Ramos (cell line): Measurements from ENCODE around the gene TPH2.

Experiments used
- in situ Hi-C: fragments of 300-500 bp; cut with MboI; formaldehyde crosslinking; loops from one replicate; pipeline ENCODE4 v1.14.3; 2022; ENCODE audit warnings: low sequenced_read_pairs; ENCODE audit not compliant: unreplicated experiment

The TPH2 gene

DNA sequence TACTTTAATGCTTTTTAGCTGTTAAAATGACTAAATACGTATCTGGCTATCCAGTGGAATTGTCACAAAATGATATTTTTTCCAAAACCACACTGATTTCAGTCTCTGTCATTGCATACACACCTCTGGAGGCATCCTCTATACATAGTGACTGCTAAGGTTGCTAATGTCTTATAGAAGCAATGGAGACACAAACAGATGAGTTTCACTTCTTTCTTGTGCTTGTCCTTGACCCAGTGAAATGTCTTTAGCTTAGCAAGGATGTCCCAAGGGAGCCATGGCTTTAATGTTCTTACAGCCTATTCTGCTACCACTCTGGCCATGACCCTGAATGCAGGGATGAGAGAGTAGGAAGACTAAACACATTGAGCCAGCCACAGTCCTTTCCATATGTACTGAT is 90.3 kb downstream of the TPH2 start:
- in situ Hi-C loops: no loop called here

DNA sequence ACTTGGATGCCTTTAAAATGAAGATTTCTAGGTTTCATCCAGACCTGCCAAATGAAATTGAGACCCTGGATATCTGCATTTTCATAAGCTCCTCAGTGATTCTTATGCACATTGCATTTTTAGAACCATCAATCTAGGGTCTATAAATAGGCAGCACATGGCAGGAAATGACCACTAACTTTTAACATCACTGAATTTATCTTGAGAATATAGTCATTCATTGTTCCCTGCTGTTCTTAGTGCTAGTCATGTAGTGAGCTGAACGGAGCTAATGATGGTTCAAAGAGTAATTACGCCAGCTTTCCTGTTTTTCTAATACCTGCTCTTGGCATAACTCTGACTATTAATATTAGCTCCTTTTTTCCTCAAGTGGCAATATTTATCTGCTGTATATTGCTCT is 91.6 kb downstream of the TPH2 start:
- in situ Hi-C loops: no loop called here

DNA sequence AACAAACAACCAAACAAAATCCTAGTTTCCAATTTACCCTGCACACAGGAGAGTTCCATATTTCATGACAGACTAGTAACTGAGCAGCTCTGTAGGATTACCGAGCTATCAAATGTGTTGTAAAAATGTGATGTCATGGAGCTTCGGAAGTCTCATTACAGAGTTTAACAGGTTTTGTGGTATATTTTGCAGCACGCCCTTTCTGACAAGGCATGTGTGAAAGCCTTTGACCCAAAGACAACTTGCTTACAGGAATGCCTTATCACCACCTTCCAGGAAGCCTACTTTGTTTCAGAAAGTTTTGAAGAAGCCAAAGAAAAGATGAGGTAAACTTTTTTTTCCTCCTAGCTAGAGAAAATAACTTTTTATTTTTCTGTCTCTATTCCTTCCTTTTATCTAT is 92.4 kb downstream of the TPH2 start:
- in situ Hi-C loops: no loop called here

DNA sequence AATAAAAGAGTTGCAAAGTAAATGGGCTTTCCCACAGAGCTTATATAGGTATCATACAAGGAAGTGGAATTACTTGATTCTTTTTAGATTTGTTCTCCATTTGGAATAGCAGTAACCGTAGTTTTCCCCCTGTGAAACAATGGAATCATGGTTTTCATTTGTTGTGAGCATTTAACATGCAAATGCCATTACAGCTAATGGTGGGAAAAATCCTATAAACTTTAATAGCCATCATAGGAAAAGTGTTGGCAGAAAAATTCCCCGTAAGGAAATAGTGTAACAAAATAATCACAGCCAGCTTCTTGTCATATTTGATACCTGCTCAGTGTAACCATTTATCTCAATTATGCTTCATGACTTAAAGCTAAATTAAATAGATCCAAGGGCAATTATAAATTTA is 95.3 kb downstream of the TPH2 start:
- in situ Hi-C loops: no loop called here

DNA sequence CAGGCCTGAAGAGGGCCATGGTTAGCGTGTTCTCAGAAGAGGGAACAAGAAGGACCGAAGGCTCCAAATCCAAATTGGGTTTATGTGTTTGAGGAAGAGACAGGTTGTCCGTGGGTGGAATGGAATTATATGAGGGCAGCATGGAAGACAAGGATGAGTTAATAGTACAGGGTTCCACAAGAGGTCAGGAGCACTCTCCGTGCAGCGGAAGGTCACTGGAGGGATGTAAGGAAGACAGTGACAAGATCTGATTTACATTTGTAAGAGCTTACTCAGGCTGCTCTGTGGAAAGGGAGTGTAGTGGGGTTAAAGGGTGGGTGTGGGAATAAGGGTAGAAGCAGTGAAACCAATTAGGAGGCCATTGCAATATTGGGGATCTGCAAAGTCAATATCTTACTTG is 97.0 kb downstream of the TPH2 start:
- in situ Hi-C loops: no loop called here

DNA sequence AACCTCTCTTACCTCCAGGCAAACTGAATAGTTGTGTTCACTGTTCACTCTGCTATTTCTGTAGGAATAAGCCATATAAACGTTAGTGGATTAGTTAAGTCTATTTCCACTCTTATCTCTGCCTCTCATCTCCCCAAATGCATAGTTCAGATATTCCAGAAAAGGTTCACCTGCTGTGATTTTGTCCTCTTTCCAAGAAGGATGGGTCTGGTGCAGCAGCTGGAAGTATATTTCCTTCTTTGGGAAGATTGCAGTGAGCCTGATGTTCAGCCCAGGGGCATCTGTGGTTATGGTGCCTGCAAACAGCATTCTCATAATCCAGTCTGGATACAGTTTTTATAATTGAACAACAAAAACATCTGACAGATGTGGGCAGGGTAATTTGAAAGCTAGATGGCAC is 97.7 kb downstream of the TPH2 start:
- in situ Hi-C loops: no loop called here

DNA sequence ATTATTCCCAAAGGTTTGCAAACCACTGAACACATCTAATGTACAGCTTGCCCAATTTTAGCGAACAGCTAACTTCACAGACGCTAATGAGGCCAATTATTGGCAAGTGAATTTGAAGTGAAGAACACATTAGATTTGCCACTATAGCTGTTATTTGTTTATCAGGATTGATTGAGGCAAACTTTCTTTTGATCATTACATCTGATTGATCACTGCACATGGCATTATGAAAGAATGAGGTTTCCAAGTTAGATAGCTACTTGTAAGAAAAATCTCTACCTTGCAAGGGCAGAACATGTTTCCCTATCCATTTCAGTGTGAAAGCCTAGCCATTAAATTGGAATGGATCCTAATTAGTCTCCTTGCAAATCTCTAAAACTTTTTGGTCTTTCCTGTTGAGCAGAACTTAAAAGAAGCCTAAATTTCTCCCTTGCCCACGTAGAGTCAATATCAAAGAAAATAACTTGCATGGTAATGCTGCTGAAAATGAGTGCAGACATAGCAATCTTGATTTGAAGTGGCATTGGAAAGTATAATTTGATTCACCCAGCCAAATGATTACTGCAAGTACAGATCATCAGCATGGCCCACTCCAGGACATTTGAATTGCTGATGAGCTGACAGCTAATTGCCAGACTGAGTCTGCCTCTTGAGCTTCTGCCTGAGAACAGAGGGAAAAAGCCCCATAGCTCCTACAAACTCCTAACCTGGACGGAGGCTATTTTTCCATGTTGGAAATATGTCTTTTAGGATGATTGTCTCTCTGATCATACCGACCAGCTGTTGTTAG is 98.6 kb downstream of the TPH2 start:
- in situ Hi-C loops: no loop called here

DNA sequence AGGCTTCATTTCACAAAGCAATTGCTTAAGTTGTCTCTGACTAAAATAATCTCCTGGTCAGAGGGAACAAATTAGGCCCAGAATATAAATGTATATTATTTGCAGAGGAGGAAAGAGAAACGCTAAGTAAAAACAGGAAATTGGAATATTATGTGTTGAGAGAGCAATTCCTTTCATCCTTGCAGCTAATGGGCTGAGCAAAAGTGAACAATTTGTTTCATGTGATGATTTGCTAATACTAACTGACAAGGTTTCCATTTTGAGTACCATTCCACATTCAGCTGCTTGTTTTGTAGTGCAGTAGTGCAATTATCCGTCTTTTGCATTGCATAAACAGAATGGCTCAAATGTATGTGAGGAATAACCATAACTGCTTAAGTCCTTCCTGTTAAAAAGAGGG is 103.2 kb downstream of the TPH2 start:
- in situ Hi-C loops: no loop called here

DNA sequence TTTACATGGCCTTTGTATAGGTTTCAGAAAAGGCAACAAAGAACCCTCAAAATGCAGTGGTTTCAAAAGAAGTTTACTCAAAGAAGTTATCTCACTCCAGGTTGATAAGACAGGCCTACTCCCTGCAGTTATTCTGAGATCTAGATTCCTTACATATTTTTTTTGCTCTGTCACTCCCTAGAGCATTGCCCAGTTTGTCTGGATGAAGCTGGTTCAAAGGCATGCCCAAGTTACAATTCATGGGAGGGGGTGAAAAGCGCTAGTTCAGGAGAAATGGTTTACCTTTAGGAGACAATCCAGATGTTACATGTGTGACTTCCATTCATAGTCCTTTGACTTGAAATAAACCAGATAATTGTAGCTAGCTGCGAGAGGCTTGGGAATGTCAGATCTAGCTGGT is 115.0 kb downstream of the TPH2 start:
- in situ Hi-C loops: no loop called here

DNA sequence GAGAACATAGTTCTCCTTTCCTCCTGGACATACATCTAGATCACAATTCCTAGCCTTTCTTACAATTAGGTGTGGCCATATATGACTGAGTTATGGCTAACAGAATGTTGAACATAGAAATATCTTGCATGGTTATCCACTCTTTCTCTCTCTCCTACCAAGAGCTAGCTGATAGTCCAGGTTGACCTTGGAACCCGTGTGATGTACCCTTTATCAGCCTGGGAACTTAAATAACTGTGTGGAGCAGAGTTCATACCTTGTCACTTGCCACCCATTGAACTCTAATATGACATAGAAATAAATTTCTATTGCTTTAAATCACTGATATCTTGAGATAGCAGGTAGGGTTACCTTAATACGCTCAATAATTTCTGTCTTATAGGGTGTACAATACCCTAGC is 115.9 kb downstream of the TPH2 start:
- in situ Hi-C loops: no loop called here

DNA sequence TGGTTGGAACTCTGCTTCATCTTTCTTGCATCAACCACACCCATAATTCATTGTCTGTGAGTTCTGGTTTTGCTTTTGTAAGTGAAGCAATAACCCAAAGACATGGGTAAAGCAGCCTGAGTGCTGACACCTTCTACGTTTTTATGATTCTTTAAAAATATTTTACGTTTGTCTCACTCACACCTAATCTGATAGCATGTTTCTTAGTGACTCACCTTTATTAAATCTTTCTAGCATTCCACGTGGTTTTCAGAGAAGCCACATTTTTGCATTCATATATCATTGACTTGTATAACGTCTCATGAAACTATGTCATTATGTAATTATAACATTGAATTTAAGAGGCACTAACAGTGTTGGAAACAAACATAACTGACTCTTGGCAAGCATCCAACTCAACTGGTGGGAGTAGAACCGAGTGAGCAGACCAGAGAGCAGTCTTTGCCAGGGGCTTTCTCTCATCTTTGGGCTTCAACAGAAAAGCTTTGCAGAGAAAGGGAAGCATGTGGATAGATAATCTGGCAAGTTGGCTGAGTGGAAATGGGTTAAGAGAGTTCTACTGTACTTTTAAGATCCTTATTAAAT is 118.8 kb downstream of the TPH2 start:
- in situ Hi-C loops: no loop called here

DNA sequence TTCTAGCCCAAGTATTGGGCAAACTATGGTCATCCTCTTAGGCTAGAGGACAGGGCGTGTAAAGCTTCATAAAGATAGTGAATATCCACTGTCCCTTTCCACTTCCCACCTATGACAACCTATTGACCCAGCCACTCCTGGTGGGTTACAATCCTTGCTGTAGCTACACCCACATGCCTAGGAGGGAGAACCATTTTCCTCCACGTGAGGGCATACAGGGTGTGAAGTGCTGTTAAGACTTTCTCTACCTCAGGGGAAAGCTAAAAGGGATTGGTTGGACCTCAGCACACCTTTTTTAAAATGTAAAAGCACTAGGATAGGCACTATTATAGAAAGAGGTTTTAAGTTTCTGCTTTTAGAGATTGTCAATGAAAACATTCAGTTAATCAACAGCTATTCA is 124.4 kb downstream of the TPH2 start:
- in situ Hi-C loops: no loop called here

DNA sequence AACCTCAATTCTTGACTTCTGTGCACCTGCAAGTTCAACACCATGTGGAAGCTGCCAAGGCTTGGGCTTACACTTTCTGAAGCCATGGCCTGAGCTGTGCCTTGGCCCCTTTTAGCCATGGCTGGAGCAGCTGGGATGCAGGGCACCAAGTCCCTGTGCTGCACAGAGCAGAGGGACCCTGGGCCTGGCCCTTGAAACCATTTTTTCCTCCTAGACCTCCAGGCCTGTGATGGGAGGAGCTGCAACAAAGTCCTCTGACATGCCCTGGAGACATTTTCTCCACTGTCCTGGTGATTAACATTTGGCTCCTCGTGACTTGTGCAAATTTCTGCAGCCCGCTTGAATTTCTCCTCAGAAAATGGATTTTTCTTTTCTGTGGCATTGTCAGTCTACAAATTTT is 132.4 kb downstream of the TPH2 start:
- in situ Hi-C loops: no loop called here

DNA sequence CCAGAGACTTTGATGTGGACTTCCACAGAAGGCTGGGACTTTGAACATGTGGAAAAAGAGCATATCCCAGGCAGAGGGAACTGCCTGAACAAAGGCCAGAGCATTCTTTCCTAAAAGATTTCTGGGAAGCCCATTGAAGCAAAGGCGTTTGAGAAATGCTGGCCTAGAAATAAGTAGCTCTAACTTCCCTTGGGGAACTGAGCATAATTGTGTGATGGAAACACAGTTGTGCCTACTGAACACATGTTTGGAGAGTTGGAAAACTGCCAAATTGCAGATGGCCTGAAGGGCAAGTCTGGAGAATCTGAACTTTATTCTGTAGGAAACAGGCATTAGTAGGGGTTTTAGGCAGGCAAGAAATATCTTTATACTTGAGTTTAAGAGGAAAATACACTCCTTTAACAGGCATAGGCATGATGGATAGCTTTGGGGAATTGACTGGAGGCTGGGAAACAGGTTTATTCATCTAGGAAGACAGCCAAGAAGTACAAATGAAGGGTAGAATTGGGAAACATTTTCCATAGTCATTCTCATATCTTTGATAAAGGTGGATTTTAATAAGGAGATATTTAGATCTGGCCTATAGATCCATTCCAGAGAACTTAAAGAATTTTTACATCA is 134.1 kb downstream of the TPH2 start:
- in situ Hi-C loops: no loop called here

DNA sequence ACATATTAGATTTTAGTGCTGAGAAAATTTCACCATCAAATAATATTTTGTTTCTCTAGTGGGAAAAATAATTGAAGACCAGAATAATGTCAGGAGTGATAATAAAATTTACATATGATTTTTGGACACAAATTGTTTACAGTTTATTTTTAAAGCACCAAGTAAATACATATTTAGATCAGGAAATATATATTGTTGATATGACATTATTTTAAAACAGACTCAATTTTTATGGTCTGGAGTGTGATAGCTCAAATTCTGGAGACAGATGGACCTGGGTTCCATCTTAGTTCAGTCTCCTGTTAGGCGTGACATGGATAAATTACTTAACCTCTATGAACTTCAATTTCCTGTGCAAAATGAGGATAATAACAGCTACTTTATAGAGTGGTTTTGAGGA is 135.4 kb downstream of the TPH2 start:
- in situ Hi-C loops: no loop called here

DNA sequence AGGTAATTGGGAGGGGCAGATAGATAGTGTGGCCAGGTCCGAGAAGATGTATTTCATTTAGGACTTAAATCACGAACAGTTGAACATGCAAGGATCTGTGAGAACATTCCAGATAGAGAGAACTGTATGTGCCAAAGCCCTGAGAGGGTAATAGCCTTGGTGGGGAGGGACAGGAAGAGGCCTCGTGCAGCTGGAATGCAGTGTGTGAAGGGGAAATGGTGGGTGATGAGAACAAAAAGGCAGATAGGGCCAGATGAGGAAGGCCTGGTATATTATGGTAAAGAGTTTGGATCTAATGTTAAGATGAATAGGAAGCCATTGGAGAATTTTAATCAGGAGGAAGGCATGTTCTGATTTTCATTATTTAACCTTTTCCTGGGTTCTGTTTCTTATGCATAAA is 136.3 kb downstream of the TPH2 start:
- in situ Hi-C loops: no loop called here

DNA sequence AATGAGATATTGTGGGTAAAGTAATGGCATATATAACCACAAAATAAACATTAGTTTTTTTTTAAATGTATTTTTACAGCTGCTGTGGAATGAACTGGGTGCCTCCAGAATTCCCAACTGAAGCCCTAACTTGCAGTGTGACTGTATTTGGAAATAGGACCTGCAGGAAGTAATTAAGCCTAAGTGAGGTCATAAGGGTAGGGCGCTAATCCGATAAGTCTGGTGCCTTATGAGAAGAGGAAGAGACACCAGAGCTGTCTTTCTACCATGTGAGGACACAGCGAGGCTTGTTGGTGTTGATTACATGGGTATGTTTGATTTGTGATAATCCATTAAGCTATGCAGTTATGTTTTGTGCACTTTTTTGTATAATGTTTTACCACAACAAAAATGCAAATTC is 136.8 kb downstream of the TPH2 start:
- in situ Hi-C loops: no loop called here

DNA sequence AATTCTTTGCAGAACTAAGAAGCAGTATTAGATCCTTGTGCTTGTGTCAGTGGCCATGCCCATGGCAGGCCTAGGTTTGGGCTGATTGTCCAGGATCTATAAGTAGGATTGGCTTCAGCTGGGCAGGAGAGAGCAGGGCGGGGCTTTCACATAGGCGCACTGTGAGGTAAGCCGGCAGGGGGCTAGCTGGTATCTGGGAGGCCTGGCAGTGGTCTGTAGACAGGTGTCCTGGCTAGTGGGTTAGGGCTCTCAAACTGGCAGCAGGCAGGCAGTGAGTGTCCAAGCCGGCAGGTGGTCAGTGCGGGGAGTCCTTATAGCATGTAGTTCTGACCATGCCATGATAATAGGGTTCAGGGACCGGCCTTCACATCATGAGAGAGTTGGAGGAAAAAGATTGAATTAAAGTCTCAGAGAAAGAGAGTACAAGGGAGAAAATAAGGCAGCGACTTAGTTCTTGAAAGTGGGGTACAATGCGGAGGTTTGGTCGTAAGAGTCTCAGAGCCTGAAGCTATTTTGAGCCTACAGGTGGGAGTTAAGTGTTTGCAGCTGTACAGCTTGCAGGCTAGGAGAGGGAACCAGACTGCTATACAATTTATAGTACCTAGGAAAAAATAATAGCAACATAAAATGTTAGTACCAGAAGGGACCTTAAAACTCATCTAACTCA is 137.4 kb downstream of the TPH2 start:
- in situ Hi-C loops: no loop called here

DNA sequence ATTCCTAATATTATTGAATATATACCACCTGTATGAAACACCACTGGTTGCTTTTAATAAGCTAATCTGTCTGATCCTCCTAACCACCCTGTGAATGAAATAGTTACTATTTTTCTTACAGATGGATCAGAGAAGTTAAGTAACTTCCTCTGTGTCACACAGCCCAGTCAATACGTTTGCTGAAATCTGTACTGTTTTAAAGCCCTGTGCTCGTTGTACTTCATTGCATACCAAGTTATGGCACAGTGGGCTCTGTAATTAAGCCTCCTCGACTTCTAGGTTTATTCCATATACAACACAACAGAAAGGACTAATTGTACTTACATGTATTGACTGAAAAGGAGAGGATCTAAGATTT is 137.9 kb downstream of the TPH2 start:
- in situ Hi-C loops: no loop called here

DNA sequence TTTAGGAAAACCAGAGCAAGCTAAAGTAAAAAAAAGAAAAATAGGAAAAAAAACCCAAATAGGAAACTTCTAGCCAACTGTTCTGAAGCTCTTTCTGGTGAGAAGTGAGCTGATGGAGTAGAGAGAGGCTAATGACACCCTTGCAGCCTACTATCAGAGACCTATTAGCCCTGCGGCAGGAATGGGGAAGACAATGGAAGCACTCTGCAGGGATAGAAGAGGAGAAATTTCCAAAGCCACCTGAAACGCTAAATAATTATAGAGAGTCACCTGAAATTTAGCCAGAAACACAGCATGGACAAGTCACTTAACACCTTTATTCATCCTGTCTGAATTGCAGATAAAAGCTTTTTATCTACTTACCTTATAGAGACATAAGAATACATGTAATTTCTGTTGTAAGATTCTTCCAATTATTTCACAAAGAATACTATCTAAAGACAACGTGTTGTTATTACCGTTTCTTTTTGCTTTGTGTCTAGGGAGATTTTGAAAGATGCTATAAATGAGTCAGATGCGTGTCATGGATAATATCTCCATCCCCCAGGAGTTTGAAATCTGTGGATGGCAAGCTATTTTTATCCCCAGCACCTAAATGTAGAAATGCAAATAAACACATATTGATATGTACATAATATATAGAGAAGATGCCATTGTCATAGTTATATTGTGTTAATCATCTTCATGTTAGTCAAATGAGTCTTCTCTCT is 138.6 kb downstream of the TPH2 start:
- in situ Hi-C loops: no loop called here

DNA sequence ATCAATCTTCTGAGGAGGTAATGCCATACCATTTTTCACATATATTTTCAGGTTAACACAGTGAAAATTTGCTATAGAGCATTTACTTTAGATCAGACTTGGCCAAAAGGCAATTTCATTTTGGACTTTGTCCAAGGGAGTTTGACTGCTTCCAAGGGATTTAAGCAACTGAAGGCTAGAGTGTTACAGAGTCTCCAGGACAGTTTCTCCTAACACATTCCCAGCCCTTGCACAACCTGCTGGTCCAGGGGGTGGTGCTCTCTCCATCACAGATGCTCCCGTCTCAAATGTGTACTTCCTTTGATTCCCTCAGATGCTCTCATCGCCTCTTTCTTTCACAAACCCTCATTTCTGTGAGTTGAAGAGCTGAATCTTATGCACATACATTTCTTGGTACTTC is 143.1 kb downstream of the TPH2 start:
- in situ Hi-C loops: no loop called here
